ENCODE results near the gene TACC2.

- TF ChIP-seq POLR2A (IDR thresholded peaks at IDR 0.05) (no peak), CTCF (IDR thresholded peaks at IDR 0.05) (no peak)
Observed at GRCh38 chr10:122171302-122172075, 182.5 kb downstream of the TACC2 start.
